Transverse colon (tissue), 4 donors: Measurements from ENCODE around the gene HOXB7.

Experiments used
- CTCF ChIP-seq, 5 experiments: fragments of 200-600 bp in 3 of 5; fragments of 450-650 bp in 2 of 5; sonication (generic) in 3 of 5; IDR thresholded peaks; 1 replicate in 2 of 5; 2 replicates in 3 of 5; pipeline ENCODE4 v1.5.1; 2016 to 2017; ENCODE audit warnings: antibody characterized with exemption in 5 of 5, inconsistent platforms in 3 of 5, mild to moderate bottlenecking in 2 of 5, moderate library complexity in 1 of 5
- EP300 ChIP-seq: sonication (generic); formaldehyde crosslinking; IDR thresholded peaks from one replicate; pipeline ENCODE4 v1.6.1; 2017; ENCODE audit warnings: antibody characterized with exemption, low read depth
- POLR2A ChIP-seq: fragments of 450-650 bp; IDR thresholded peaks from one replicate; pipeline ENCODE4 v1.6.1; 2016; ENCODE audit warnings: antibody characterized with exemption, mild to moderate bottlenecking, moderate library complexity
- POLR2AphosphoS5 ChIP-seq, 3 donors: sonication (generic); formaldehyde crosslinking; IDR thresholded peaks; one replicate each; pipeline ENCODE4 v1.6.1; 2016; ENCODE audit warnings: antibody characterized with exemption in 3 of 3

- TF ChIP-seq EP300 = no peak
- TF ChIP-seq CTCF (IDR thresholded peaks at IDR 0.05) = no peak
- TF ChIP-seq POLR2A = no peak
- TF ChIP-seq POLR2AphosphoS5 (IDR thresholded peaks at IDR 0.05) = no peak
Observed at GRCh38 chr17:48575673-48576478, 34.9 kb downstream of the HOXB7 start.
